A549 (cell line): ENCODE results near the gene EPHA1. TPM values are rescaled to one million over a fixed set of nuclear protein-coding genes. Genes with fewer than 3 reads are reported as not detected.

Source experiments
- ATAC-seq, 2 experiments: fragments of 200-7000 bp in 1 of 2; fragments of >200 bp in 1 of 2; cut with Nextera tagmentation in 1 of 2; cut with Tn5 transposase in 1 of 2; 3 replicates each; pipeline versions ENCODE4 v1.8.0 to v1.9.1; 2018 to 2020; ENCODE audit warnings: mild to moderate bottlenecking in 1 of 2, moderate library complexity in 1 of 2
- CTCF ChIA-PET: fragments of 300-600 bp; sonication (Branson Sonifier 250); formaldehyde crosslinking; extraction: SDS; loops from one replicate; lab custom pipeline; 2021; ENCODE audit warnings: antibody characterized with exemption, inconsistent platforms; lab: Yijun Ruan, JAX
- POLR2A ChIA-PET: fragments of 350-600 bp; formaldehyde crosslinking; extraction: SDS; loops from one replicate; lab custom pipeline; 2021; ENCODE audit warnings: antibody characterized with exemption, inconsistent platforms; lab: Yijun Ruan, JAX
- DNase-seq, 2 experiments: peaks; one replicate each; pipeline versions ENCODE4 v3.0.0 to v3.0.0-alpha.2; 2011 to 2016; ENCODE audit warnings: low read depth in 1 of 2, low spot score in 1 of 2
- FAIRE-seq: peaks from 2 replicates; lab custom pipeline; 2011; peaks lifted over from hg19 to GRCh38; lab: Jason Lieb, UNC
- H3K27ac ChIP-seq, 2 experiments: fragments of >200 bp; sonication (Bioruptor Twin); formaldehyde crosslinking; 3 replicates each; pipeline ENCODE4 v1.5.1; 2016 to 2017
- H3K4me1 ChIP-seq: fragments of >200 bp; sonication (Bioruptor Twin); formaldehyde crosslinking; 3 replicates; pipeline ENCODE4 v1.6.1; 2016
- H3K4me2 ChIP-seq: fragments of >200 bp; sonication (Bioruptor Twin); formaldehyde crosslinking; 3 replicates; pipeline ENCODE4 v1.6.1; 2016
- H3K4me3 ChIP-seq: fragments of >200 bp; sonication (Bioruptor Twin); formaldehyde crosslinking; 3 replicates; pipeline ENCODE4 v1.5.1; 2016
- H3K9me3 ChIP-seq: fragments of >200 bp; sonication (Bioruptor Twin); formaldehyde crosslinking; 3 replicates; pipeline ENCODE4 v1.6.1; 2016
- BCL3 ChIP-seq: fragments of >200 bp; sonication (Bioruptor Twin); formaldehyde crosslinking; IDR thresholded peaks from 3 replicates; pipeline ENCODE4 v1.6.1; 2016
- BHLHE40 ChIP-seq: IDR thresholded peaks from 2 replicates; pipeline ENCODE4 v1.6.1; 2012; ENCODE audit warnings: low read depth, low read length, inconsistent platforms
- CEBPB ChIP-seq, 2 experiments: fragments of >200 bp in 1 of 2; sonication (Bioruptor Twin) in 1 of 2; formaldehyde crosslinking in 1 of 2; IDR thresholded peaks; 2 replicates each; pipeline ENCODE4 v1.6.1; 2012 to 2016
- CTCF ChIP-seq: fragments of >200 bp; sonication (Bioruptor Twin); formaldehyde crosslinking; IDR thresholded peaks from 3 replicates; pipeline ENCODE4 v1.5.1; 2016
- EHMT2 ChIP-seq: fragments of 200-600 bp; sonication (generic); IDR thresholded peaks from 2 replicates; pipeline ENCODE4 v1.6.1; 2016; ENCODE audit warnings: antibody characterized with exemption, low read depth, mild to moderate bottlenecking, moderate library complexity
- EP300 ChIP-seq, 2 experiments: fragments of >200 bp; sonication (Bioruptor Twin); formaldehyde crosslinking; IDR thresholded peaks; 2 replicates in 1 of 2; 3 replicates in 1 of 2; pipeline ENCODE4 v1.6.1; 2016 to 2017
- FOSB ChIP-seq: fragments of 250-450 bp; sonication (Bioruptor Pico); IDR thresholded peaks from 2 replicates; pipeline ENCODE4 v1.5.0; 2020; ENCODE audit warnings: mild to moderate bottlenecking, moderate library complexity
- FOXS1 ChIP-seq: fragments of 250-450 bp; sonication (Bioruptor Pico); IDR thresholded peaks from 2 replicates; pipeline ENCODE4 v1.5.0; 2020; ENCODE audit warnings: mild to moderate bottlenecking, moderate library complexity
- HDAC2 ChIP-seq: fragments of 200-600 bp; sonication (generic); IDR thresholded peaks from 2 replicates; pipeline ENCODE4 v1.6.1; 2016
- JUNB ChIP-seq: fragments of >200 bp; sonication (Bioruptor Twin); formaldehyde crosslinking; IDR thresholded peaks from 2 replicates; pipeline ENCODE4 v1.6.1; 2016
- KDM5A ChIP-seq: fragments of 200-600 bp; sonication (generic); IDR thresholded peaks from 2 replicates; pipeline ENCODE4 v1.6.1; 2016; ENCODE audit warnings: antibody characterized with exemption, mild to moderate bottlenecking
- REST ChIP-seq: fragments of 200-600 bp; sonication (generic); IDR thresholded peaks from 2 replicates; pipeline ENCODE4 v1.6.1; 2016; ENCODE audit warnings: antibody characterized with exemption, mild to moderate bottlenecking, moderate library complexity
- RFX5 ChIP-seq: fragments of 450-650 bp; IDR thresholded peaks from 2 replicates; pipeline ENCODE4 v1.7.1; 2014; ENCODE audit warnings: antibody characterized with exemption, mild to moderate bottlenecking, moderate library complexity
- SMC3 ChIP-seq: fragments of >200 bp; sonication (Bioruptor Twin); formaldehyde crosslinking; IDR thresholded peaks from 3 replicates; pipeline ENCODE4 v1.6.1; 2018; ENCODE audit warnings: inconsistent platforms
- USF2 ChIP-seq: fragments of 450-650 bp; IDR thresholded peaks from 2 replicates; pipeline ENCODE4 v1.6.1; 2014; ENCODE audit warnings: antibody characterized with exemption
- ZC3H11A ChIP-seq: fragments of 450-650 bp; IDR thresholded peaks from 2 replicates; pipeline ENCODE4 v1.6.1; 2014; ENCODE audit warnings: antibody characterized with exemption, mild to moderate bottlenecking
- ZFP36 ChIP-seq: fragments of 450-650 bp; IDR thresholded peaks from 2 replicates; pipeline ENCODE4 v1.6.1; 2014; ENCODE audit warnings: borderline replicate concordance; ENCODE audit not compliant: partially characterized antibody
- WGBS: methylation state at CpG from one replicate; pipeline ENCODE4 v1.1.6; 2017; ENCODE audit errors: missing lambda C conversion rate; 5-methylcytosine and 5-hydroxymethylcytosine counted together
- polyA plus RNA-seq, 4 experiments: library from polyadenylated mRNA; depleted of rRNA in 3 of 4; stranded (reverse); fragments of >200 nt; fragmentation: RNase III in 1 of 4; extraction: RNeasy Plus Mini Kit Qiagen cat#74134 plus additional on column Dnase treatment in 1 of 4; gene quantifications; 2 replicates in 3 of 4; 3 replicates in 1 of 4; pipeline ENCODE4 v1.2.3, GENCODE V29; 2011 to 2017

The EPHA1 gene
- polyA plus RNA-seq, 2 of the 4 experiments (the other 2 are of a cell fraction): not detected

- DNase-seq (no peak), FAIRE-seq (no peak), ATAC-seq (no peak)
- Histone ChIP-seq H3K27ac (no peak overlapping the region), H3K4me1 (peaks cover 40% of the 10 kb centered on the region), H3K4me2 (no peak overlapping the region), H3K4me3 (no peak overlapping the region), H3K9me3 (no peaks in the 10 kb centered on the region)
- ChIA-PET POLR2A (no interaction called here), CTCF (interaction anchor here (1.1 to 3.8 kb wide), 8 partner anchors 8 to 147 kb away, joined by 3 to 20 read pairs (median 6); partner anchors contain the start of gene EPHA1)
- TF ChIP-seq RFX5 (no peak), REST (no peak), EP300 (IDR thresholded peaks at IDR 0.05) (no peak), EHMT2 (no peak), HDAC2 (no peak), FOXS1 (CRISPR knock-in tag) (no peak)
- 92% methylated on average over 8 of the region's 10 CpGs for WGBS
Observed at GRCh38 chr7:143388051-143388450, 20.6 kb downstream of the EPHA1 start.

GRCh38 chr7:143387156-143387975 is 21.3 kb downstream of the EPHA1 start:
- no peak overlapping the region for H3K27ac ChIP-seq
- POLR2A ChIA-PET: no interaction called here
- CTCF ChIA-PET: interaction anchor here (1.1 to 3.8 kb wide), 8 partner anchors 7 to 147 kb away, joined by 3 to 20 read pairs (median 6); partner anchors contain the start of gene EPHA1
- TF ChIP-seq CTCF (no peak), JUNB (no peak), FOXS1 (CRISPR knock-in tag) (no peak), USF2 (no peak), HDAC2 (no peak), BCL3 (no peak), SMC3 (no peak), BHLHE40 (no peak), KDM5A (no peak), ZFP36 (no peak), FOSB (CRISPR knock-in tag) (no peak), ZC3H11A (no peak), CEBPB (IDR thresholded peaks at IDR 0.05) (no peak), EHMT2 (no peak)
- TF ChIP-seq, all 56 proteins: peak for 0
- FAIRE-seq (no peak), DNase-seq (peak in 1 of 2 experiments; percentile 37), ATAC-seq (peak; percentile 42 to 56; a peak in 3 of 6 replicates)
- H3K4me2 ChIP-seq: no peak overlapping the region
- no peak overlapping the region for H3K4me3 ChIP-seq
- WGBS: 88% methylated on average over 10 of the region's 23 CpGs
- peaks cover 42% of the 10 kb centered on the region for H3K4me1 ChIP-seq
- no peaks in the 10 kb centered on the region for H3K9me3 ChIP-seq
